HG03575 (cell line): ENCODE measurements around the gene FAM83D.
"Not testable (repeated sequence)": the region's sequence is repeated elsewhere in the genome, so short reads cannot be mapped to it uniquely, and the experiment has no call there.

Experiments
- ATAC-seq: cut with Tn5 transposase; IDR thresholded peaks from one replicate; pipeline ENCODE4 v1.9.1; 2021; ENCODE audit not compliant: unreplicated experiment, insufficient number of reproducible peaks, low FRiP score; ENCODE audit errors: extremely low read depth

The FAM83D gene

DNA sequence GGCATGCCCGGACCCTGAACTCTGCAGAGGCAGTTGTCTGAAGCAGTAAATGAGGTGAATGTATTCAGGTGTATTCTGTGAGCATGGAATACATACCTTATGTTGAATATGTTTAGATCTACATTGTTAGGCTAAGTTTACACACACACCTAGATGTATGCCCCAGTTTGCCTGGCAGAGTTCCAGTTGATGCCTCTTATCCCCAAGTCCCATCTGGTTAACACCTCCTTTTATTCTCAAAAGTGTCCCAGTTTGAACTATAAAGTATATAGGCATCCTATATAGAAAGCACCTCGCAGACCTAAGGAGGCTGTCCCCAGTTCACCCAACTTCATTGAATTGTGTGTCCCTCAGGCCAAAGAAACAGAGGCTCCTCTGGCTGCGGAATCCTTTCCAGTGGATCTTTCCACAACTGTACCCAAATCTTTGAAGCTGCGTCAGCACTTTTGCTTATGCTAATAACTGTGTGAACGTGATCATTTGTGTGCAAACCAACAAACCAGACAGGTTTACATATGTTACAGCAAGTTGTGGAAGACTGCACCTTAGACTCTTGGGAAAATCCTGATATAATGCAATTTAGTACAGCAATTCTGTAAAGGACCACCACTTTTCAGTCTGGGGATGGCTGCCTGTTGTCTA is 31.1 kb downstream of the FAM83D start:
- ATAC-seq: no peak

DNA sequence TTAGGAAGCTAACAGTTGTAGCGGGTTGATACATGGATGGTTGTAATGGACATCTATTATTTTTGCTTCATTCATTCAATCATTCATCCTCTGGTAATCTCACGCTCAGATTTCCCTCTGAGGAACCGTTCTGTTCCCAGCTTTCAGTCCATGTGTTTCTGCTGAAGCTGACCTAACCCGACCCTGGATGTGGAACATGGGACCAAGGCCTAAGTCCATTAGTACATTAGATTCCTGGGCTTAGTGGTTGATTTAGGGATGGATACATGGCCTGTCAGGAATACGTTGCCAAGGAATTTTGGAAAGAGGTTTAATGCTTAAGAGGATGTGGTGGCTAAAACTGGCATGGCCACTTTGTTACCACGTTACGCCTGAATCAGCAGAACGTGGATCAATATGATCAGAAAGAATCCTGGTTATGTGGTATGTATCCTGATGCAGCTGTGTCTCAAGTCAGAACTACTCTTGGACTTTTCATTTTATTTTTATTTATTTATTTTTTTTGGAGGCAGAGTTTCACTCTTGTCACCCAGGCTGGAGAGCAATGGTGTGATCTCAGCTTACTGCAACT is 31.8 kb downstream of the FAM83D start:
- no peak for ATAC-seq

GRCh38 chr20:38960187-38960687 is 34.0 kb downstream of the FAM83D start:
- ATAC-seq: not testable (repeated sequence)

- ATAC-seq: no peak
These were observed 35.4 kb downstream of the FAM83D start for GRCh38 chr20:38961530-38962043.

GRCh38 chr20:38962044-38962927 is 36.1 kb downstream of the FAM83D start, which contains the start of gene DHX35:
TSS of gene DHX35 (plus strand) at chr20:38962344. CDS start at chr20:38962368, 24 bp downstream.
- ATAC-seq: peak; percentile 40

- no peak for ATAC-seq
These were observed 36.7 kb downstream of the FAM83D start for GRCh38 chr20:38962928-38963401.

GRCh38 chr20:38963745-38964144 is 37.5 kb downstream of the FAM83D start:
- no peak for ATAC-seq

DNA sequence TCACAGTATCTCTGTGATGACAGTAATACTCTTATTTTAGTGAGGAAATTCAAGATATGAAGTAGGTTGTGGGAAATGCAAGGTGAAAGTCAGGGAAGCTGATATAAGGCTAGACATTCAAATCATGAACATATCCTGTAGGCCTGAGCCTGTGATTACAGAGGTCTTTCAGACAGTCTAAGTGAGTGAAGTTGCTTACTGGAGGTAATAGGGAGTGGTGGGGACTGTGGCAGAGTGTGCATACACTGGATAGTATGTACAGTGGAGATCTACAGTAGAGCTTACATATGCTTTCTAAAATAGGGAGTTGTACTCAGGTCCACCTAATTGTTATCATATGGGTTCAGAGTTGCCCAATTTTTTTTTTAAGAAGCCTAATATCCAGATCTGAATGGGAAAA is 39.0 kb downstream of the FAM83D start:
- ATAC-seq: no peak

DNA sequence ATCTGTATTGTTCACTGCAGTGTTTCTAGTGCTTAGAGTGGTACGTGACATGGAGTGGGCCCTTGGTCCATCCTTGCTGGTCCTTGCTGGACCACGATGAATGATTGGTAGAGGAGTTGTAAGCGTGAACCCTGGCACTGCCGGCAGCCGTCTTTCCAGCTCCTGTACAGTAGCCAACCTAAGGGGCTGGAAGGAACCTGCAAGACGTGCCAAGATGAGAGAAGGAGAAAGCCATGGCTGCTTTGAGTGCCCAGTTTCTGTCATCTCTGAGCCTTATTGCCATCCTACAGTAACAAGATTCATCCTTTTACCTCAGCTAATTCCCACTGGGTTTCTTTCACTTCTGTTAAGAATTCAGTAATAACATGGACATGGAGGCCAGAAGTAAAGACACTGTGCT is 41.9 kb downstream of the FAM83D start:
- ATAC-seq: no peak

DNA sequence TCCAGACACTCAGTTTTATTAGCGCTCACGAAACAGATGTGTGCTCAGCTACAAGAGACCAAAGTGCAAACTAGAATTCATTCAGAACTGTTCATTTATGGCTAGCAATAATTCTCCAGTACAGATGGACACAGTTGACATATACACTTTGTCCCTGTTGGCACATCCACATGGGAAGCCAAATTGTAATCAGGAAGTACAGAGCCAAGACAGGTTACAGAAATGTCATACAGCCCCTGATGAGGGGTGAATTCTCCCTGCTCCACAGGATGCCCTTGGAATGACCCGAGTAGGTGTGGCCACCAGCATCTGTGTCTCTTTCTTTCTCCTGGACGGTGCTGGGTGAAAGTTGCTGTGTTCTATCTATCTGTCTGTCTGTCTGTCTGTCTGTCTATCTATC is 43.5 kb downstream of the FAM83D start:
- no peak for ATAC-seq

GRCh38 chr20:38970302-38970701 is 44.1 kb downstream of the FAM83D start:
- ATAC-seq: no peak

GRCh38 chr20:38973107-38973506 is 46.9 kb downstream of the FAM83D start:
- ATAC-seq: no peak

- no peak for ATAC-seq
These were observed 47.4 kb downstream of the FAM83D start for GRCh38 chr20:38973645-38974044.

DNA sequence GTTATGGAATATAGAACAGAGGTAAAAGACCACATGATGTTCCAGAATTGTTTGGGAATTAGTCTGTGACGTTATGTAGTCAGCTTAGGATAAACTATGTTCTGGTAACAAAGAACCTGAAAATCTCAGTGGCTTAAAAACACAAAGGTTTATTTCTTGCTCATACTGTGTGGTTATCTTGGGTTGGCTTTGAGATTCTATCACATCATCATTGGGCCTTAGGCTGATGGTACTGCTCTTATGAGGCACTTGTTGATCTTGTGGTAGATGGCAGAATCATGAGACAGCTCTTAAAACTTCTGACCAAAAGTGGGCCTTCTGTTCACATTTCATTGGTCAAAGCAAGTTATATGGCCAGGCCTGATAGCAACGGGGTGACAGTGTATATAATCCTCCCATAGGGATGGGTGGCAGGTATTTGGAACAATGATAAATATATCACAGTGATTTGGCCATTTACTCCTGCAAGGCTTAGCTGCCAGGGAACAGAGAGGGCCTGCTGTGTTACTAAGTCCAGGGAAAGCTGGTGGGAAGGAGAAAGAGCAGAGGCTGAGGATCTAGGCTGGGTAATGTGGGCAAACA is 49.4 kb downstream of the FAM83D start:
- ATAC-seq: no peak

GRCh38 chr20:38979434-38979833 is 53.2 kb downstream of the FAM83D start:
- ATAC-seq: no peak

DNA sequence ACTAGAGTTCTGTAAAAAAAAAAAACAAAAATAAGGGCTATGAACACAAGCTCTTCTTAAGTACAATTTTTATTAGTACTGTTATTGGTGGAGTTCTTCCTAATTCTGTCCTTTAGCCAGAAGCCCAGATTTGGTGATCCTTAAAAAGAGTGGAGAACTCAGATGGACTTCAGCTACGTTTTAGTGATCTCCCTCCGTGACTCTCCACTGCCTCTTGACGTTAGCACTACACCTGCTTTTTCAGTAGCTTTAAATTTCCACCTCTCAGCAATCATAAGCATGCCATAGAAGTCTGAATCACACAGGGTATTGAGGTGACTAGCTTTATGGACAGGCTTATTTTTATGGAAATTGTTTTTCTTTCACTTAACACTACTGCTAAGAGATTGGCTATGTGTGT is 53.6 kb downstream of the FAM83D start:
- ATAC-seq: no peak

DNA sequence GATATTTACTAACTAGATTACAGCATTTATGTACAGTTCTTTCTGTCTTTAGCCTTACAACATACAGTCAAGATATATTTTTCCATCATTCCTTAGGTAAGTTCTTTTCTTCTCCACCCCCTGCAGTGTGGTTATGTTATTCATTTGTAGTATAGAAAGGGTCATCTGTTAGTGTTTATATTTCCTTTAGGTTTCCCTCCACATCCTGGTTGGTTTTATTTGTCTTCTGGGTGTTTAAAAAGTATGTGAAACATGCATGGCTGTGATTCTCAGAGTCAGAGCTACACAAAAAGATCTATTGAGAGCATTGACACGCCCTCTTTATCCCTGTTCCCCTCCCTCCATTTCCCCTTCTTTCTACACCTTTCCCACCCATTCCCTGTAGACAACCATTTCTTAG is 56.1 kb downstream of the FAM83D start:
- no peak for ATAC-seq

- ATAC-seq: no peak
These were observed 58.8 kb downstream of the FAM83D start for GRCh38 chr20:38985060-38985459.

GRCh38 chr20:38985603-38986170 is 59.5 kb downstream of the FAM83D start:
- no peak for ATAC-seq
